Stimulated activated CD4-positive, alpha-beta T cell treated with anti-CD3 and anti-CD28 coated beads, Interleukin-12 subunit alpha, Interleukin-12 subunit beta, amount 100 ng/mL, for 48 hours (primary cell): Measurements from ENCODE around the gene POU6F1.

ENCODE experiments used
- DNase-seq, 3 donors: peaks; one replicate each; pipeline ENCODE4 v3.0.0-alpha.2; 2020; ENCODE audit warnings: low read depth in 2 of 3, low spot score in 1 of 3

POU6F1 gene

GRCh38 chr12:51171884-51172514, 45.9 kb downstream of the POU6F1 start:
- DNase-seq = peak in 2 of 3 donors; percentile 4 to 11

DNA sequence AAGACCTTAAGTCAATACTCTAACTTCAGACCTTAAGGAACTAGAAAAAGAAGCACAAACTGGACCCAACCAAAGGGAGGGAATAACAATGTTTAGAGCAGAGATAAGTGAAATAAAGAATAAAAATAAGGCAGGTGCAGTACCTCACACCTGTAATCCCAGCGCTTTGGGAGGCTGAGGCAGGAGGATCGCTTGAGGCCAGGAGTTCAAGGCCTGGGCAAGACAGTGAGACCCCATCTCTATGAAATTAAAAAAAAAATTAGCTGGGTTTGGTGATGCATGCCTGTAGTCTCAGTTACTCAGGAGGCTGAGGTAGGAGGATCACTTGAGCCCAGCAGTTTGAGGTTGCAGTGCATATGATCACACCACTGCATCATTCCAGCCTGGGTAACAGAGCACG, 54.1 kb downstream of the POU6F1 start:
- no peak for DNase-seq

DNA sequence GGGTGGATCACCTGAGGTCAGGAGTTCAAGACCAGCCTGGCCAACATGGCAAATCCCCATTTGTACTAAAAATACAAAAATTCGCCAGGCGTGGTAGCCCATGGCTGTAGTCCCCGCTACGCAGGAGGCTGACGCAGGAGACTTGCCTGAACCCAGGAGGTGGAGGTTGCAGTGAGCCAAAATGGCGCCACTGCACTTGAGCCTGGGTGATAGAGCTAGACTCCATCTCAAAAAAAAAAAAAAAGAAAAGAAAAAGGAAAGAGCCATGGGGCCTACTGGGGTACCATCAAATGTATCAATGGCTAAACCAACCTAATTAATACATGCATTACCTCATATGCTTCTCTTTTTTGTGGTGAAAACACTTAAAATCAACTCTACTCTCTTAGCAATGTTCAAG, 55.6 kb downstream of the POU6F1 start:
- no peak for DNase-seq

GRCh38 chr12:51160814-51161459, 56.9 kb downstream of the POU6F1 start:
- DNase-seq = no peak

DNA sequence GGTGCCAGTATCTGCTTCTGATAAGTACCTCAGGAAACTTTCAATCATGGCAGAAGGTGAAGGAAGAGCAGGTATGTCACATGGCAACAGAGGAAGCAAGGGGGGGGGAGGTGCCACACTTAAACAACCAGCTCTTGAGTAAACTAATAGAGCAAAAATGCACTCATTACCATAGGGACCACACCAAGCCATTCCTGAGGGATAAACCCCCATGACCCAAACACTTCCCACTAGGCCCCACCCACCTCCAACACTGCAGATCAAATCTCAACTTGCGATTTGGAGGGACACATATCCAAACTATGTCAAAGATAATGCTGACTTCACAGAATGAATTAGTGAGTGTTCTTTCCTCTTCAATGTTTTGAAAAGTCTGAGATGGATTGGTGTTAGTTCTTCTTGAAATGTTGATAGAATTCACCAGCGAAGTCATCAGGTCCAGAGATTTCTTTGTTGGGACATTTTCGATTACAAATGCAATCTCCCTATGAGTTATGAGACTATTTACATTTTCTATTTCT, 61.6 kb downstream of the POU6F1 start:
- DNase-seq = no peak

DNA sequence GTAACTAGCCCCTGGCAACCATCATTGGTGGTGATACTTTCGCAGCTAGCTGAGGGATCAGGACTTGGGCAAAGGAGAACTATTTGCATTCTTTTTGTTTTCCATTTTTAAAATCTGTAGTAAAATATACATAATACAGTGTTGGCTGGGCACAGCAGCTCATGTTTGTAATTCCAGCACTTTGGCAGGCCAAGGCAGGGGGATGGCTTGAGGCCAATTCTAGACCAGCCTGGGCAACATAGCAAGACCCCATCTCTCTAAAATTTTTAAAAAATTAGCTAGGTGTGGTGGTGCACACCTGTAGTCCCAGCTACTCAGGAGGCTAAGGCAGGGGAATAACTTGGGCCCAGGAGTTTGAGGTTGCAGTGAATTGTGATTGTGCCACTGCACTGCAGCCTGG, 64.9 kb downstream of the POU6F1 start:
- no peak for DNase-seq

- DNase-seq = no peak
Observed at GRCh38 chr12:51150777-51151176, 67.1 kb downstream of the POU6F1 start.

- no peak for DNase-seq
Observed at GRCh38 chr12:51147309-51147708, 70.6 kb downstream of the POU6F1 start.

DNA sequence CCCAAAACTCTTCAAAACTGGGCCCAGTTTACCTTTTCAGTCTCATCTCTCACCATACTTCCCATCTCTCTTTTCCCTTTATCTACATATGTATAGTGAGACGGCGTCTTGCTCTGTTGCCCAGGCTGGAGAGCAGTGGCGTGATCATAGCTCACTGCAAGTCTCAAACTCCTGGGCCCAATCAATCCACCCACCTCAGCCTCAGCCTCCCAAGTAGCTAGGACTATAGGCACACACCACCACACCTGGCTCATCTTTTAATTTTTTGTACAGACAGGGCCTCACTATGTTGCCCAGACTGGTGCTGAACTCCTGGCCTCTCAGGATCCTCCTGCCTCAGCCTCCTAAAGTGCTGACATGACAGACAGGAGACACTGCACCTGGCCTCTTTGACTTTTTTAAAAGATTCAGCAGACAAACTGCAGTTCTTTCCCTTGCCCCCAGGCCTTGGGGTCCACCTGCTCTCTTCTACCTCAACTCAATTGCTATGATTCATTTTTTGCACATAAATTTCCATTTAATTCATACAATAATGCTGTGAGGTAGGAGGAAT, 78.5 kb downstream of the POU6F1 start:
- no peak for DNase-seq
